IMR-90 (cell line): ENCODE results near the gene TSC22D3. TPM values are rescaled to one million over a fixed set of nuclear protein-coding genes. Genes with fewer than 3 reads are reported as not detected.

Experiments
- ATAC-seq: fragments of 200-7000 bp; cut with Tn5 transposase; 2 replicates; pipeline ENCODE4 v1.9.1; 2020; ENCODE audit warnings: low read depth, mild to moderate bottlenecking, moderate library complexity
- BruUV-seq: library from RNA; stranded (reverse); fragments of 400-500 nt; replicated peaks from 2 replicates; lab custom pipeline; 2021; lab: Mats Ljungman, UMichigan
- CTCF ChIA-PET: fragments of 300-600 bp; formaldehyde crosslinking; extraction: SDS; loops from one replicate; lab custom pipeline; 2021; ENCODE audit warnings: antibody characterized with exemption; lab: Yijun Ruan, JAX
- POLR2A ChIA-PET: fragments of 300-600 bp; sonication (Branson Sonifier 250); formaldehyde crosslinking; loops from one replicate; lab custom pipeline; 2022; ENCODE audit warnings: antibody characterized with exemption; ENCODE audit not compliant: unreplicated experiment; lab: Charles Lee
- DNase-seq: peaks from one replicate; pipeline ENCODE4 v3.0.0; 2013
- H2AFZ ChIP-seq: replicated peaks from 2 replicates; pipeline ENCODE3; 2013; ENCODE audit warnings: low read length, mild to moderate bottlenecking; ENCODE audit not compliant: poor library complexity
- H2AK5ac ChIP-seq: 2 replicates; pipeline ENCODE4 v1.6.1; 2013; ENCODE audit warnings: low read depth, low read length, inconsistent platforms
- H2AK9ac ChIP-seq: replicated peaks from 2 replicates; pipeline ENCODE3; 2013; ENCODE audit warnings: mild to moderate bottlenecking, low read depth, low read length, moderate library complexity; ENCODE audit not compliant: poor library complexity
- H2BK120ac ChIP-seq: 2 replicates; pipeline ENCODE4 v1.6.1; 2013; ENCODE audit warnings: low read depth, low read length, inconsistent platforms
- H2BK15ac ChIP-seq: 3 replicates; pipeline ENCODE4 v1.6.1; 2013; ENCODE audit warnings: low read depth, low read length, inconsistent platforms
- H2BK20ac ChIP-seq: 2 replicates; pipeline ENCODE4 v1.6.1; 2013; ENCODE audit warnings: low read depth, mild to moderate bottlenecking, inconsistent platforms, low read length, moderate library complexity
- H2BK5ac ChIP-seq: 2 replicates; pipeline ENCODE4 v1.6.1; 2013; ENCODE audit warnings: mild to moderate bottlenecking, low read depth, low read length, inconsistent platforms; ENCODE audit not compliant: poor library complexity, severe bottlenecking
- H3K14ac ChIP-seq: replicated peaks from 2 replicates; pipeline ENCODE4 v1.6.1; 2013; ENCODE audit warnings: low read depth, low read length, inconsistent platforms
- H3K18ac ChIP-seq: 2 replicates; pipeline ENCODE4 v1.6.1; 2013; ENCODE audit warnings: low read depth, low read length, control low read depth
- H3K23ac ChIP-seq: 2 replicates; pipeline ENCODE4 v1.6.1; 2013; ENCODE audit warnings: low read depth, low read length, inconsistent platforms
- H3K27ac ChIP-seq: 2 replicates; pipeline ENCODE4 v1.5.1; 2013; ENCODE audit warnings: mild to moderate bottlenecking, control low read depth, low read length; ENCODE audit not compliant: insufficient read depth
- H3K27me3 ChIP-seq: 2 replicates; pipeline ENCODE4 v1.6.1; 2013; ENCODE audit warnings: low read length; ENCODE audit not compliant: control insufficient read depth, insufficient read depth
- H3K36me3 ChIP-seq: 2 replicates; pipeline ENCODE4 v1.6.1; 2013; ENCODE audit warnings: low read length, mixed read lengths; ENCODE audit not compliant: control insufficient read depth, insufficient read depth
- H3K4ac ChIP-seq: 2 replicates; pipeline ENCODE4 v1.6.1; 2013; ENCODE audit warnings: low read depth, low read length, inconsistent platforms
- H3K4me1 ChIP-seq: 2 replicates; pipeline ENCODE4 v1.6.1; 2013; ENCODE audit warnings: low read length, mixed read lengths; ENCODE audit not compliant: control insufficient read depth, insufficient read depth
- H3K4me2 ChIP-seq: 2 replicates; pipeline ENCODE4 v1.6.1; 2013; ENCODE audit warnings: low read depth, mild to moderate bottlenecking, control low read depth, low read length, moderate library complexity
- H3K4me3 ChIP-seq: 2 replicates; pipeline ENCODE4 v1.5.1; 2013; ENCODE audit warnings: low read depth, mild to moderate bottlenecking, control low read depth, low read length, moderate library complexity; ENCODE audit not compliant: insufficient read depth
- H3K56ac ChIP-seq: 2 replicates; pipeline ENCODE4 v1.6.1; 2013; ENCODE audit warnings: low read length, inconsistent platforms; ENCODE audit not compliant: insufficient read depth; ENCODE audit errors: extremely low read depth
- H3K79me1 ChIP-seq, 2 experiments: 2 replicates each; pipeline ENCODE4 v1.6.1; 2013; ENCODE audit warnings: low read length in 2 of 2, inconsistent platforms in 1 of 2, low read depth in 1 of 2
- H3K9ac ChIP-seq: 2 replicates; pipeline ENCODE4 v1.6.1; 2013; ENCODE audit warnings: low read depth, low read length, control low read depth
- H3K9me1 ChIP-seq: 2 replicates; pipeline ENCODE4 v1.6.1; 2013; ENCODE audit warnings: low read length, inconsistent platforms; ENCODE audit not compliant: insufficient read depth
- H3K9me3 ChIP-seq: 2 replicates; pipeline ENCODE4 v1.6.1; 2013; ENCODE audit warnings: low read length; ENCODE audit not compliant: control insufficient read depth, insufficient read depth
- H4K20me1 ChIP-seq: 2 replicates; pipeline ENCODE4 v1.6.1; 2013; ENCODE audit warnings: low read length, inconsistent platforms; ENCODE audit not compliant: insufficient read depth
- H4K5ac ChIP-seq: 2 replicates; pipeline ENCODE4 v1.6.1; 2013; ENCODE audit warnings: mild to moderate bottlenecking, low read depth, low read length, control low read depth
- H4K8ac ChIP-seq, 2 experiments: 2 replicates each; pipeline ENCODE4 v1.6.1; 2013; ENCODE audit warnings: low read depth in 2 of 2, low read length in 2 of 2, control low read depth in 1 of 2, inconsistent platforms in 1 of 2
- H4K91ac ChIP-seq: 2 replicates; pipeline ENCODE4 v1.6.1; 2013; ENCODE audit warnings: low read depth, low read length, inconsistent platforms; ENCODE audit not compliant: insufficient read depth
- BHLHE40 ChIP-seq: fragments of 150-350 bp; IDR thresholded peaks from 2 replicates; pipeline ENCODE4 v1.6.1; 2016; ENCODE audit warnings: mild to moderate bottlenecking, low read depth, low read length
- CEBPB ChIP-seq: IDR thresholded peaks from 2 replicates; pipeline ENCODE4 v1.6.1; 2012; ENCODE audit warnings: low read depth, low read length, improper control_type of control experiment
- CHD1 ChIP-seq: IDR thresholded peaks from 2 replicates; pipeline ENCODE4 v1.6.1; 2012; ENCODE audit warnings: low read depth, low read length, improper control_type of control experiment
- CTCF ChIP-seq: conservative IDR thresholded peaks from 2 replicates; pipeline ENCODE4 v1.5.1; 2012; ENCODE audit warnings: mild to moderate bottlenecking, low read depth, low read length, improper control_type of control experiment
- FOS ChIP-seq: fragments of 150-350 bp; IDR thresholded peaks from 2 replicates; pipeline ENCODE4 v1.6.1; 2016; ENCODE audit warnings: low read depth, low read length
- MAFK ChIP-seq: IDR thresholded peaks from 2 replicates; pipeline ENCODE4 v1.6.1; 2012; ENCODE audit warnings: low read depth, low read length, improper control_type of control experiment
- MAZ ChIP-seq: IDR thresholded peaks from 2 replicates; pipeline ENCODE4 v1.6.1; 2012; ENCODE audit warnings: low read depth, mild to moderate bottlenecking, low read length, improper control_type of control experiment, moderate library complexity, borderline replicate concordance
- MXI1 ChIP-seq: IDR thresholded peaks from 2 replicates; pipeline ENCODE4 v1.6.1; 2012; ENCODE audit warnings: low read depth, mild to moderate bottlenecking, low read length, moderate library complexity, borderline replicate concordance
- NFE2L2 ChIP-seq: fragments of 150-350 bp; IDR thresholded peaks from 2 replicates; pipeline ENCODE4 v1.6.1; 2016; ENCODE audit warnings: low read depth, mild to moderate bottlenecking, low read length
- POLR2A ChIP-seq: IDR thresholded peaks from 2 replicates; pipeline ENCODE4 v1.6.1; 2012; ENCODE audit warnings: mild to moderate bottlenecking, low read depth, low read length
- RAD21 ChIP-seq: IDR thresholded peaks from 2 replicates; pipeline ENCODE4 v1.6.1; 2012; ENCODE audit warnings: low read length, improper control_type of control experiment
- RCOR1 ChIP-seq: IDR thresholded peaks from 2 replicates; pipeline ENCODE4 v1.6.1; 2012; ENCODE audit warnings: mild to moderate bottlenecking, low read length, improper control_type of control experiment; ENCODE audit not compliant: insufficient replicate concordance
- RFX5 ChIP-seq: IDR thresholded peaks from 2 replicates; pipeline ENCODE4 v1.8.0; 2012; ENCODE audit warnings: low read depth, mild to moderate bottlenecking, low read length, moderate library complexity
- SMC3 ChIP-seq: fragments of 150-350 bp; IDR thresholded peaks from 2 replicates; pipeline ENCODE4 v1.6.1; 2016; ENCODE audit warnings: low read depth, mild to moderate bottlenecking, antibody characterized with exemption, low read length, moderate library complexity
- USF2 ChIP-seq: fragments of 150-350 bp; IDR thresholded peaks from 2 replicates; pipeline ENCODE4 v1.6.1; 2017; ENCODE audit warnings: mild to moderate bottlenecking, antibody characterized with exemption, low read length, low read depth
- WGBS, 2 experiments: methylation state at CpG; one replicate each; pipeline versions ENCODE4 v1.1.5 to v1.1.7; 2013; ENCODE audit warnings: missing lambda C conversion rate in 2 of 2; ENCODE audit not compliant: insufficient read length in 1 of 2; ENCODE audit errors: extremely low coverage in 2 of 2; 5-methylcytosine and 5-hydroxymethylcytosine counted together
- dilution Hi-C: fragments of 300-500 bp; cut with HindIII; formaldehyde crosslinking; loops from one replicate; pipeline ENCODE4 v1.14.3; 2018; ENCODE audit warnings: low sequenced_read_pairs; ENCODE audit not compliant: unreplicated experiment
- in situ Hi-C: fragments of 300-500 bp; cut with MboI; formaldehyde crosslinking; loops from 3 replicates; pipeline ENCODE4 v1.14.3; 2019; ENCODE audit warnings: low sequenced_read_pairs, inconsistent platforms, mixed read lengths
- intact Hi-C: fragments of 100-400 bp; cut with micrococcal nuclease; formaldehyde crosslinking; loops from 2 replicates; pipeline ENCODE4 v1.10.0; 2022
- polyA plus RNA-seq, 3 experiments: library from polyadenylated mRNA; depleted of rRNA; stranded (reverse); fragments of >200 nt; gene quantifications; 2 replicates each; pipeline ENCODE4 v1.2.3, GENCODE V29; 2012; ENCODE audit warnings: low replicate concordance in 1 of 3
- total RNA-seq: library from RNA; depleted of rRNA; stranded (reverse); fragments of >200 nt; gene quantifications from 2 replicates; pipeline ENCODE4 v1.2.3, GENCODE V29; 2012
- TF ChIP-seq, protein P1 (sequence below): fragments of 150-350 bp; IDR thresholded peaks from 2 replicates; pipeline ENCODE4 v1.6.1; 2016; ENCODE audit warnings: low read depth, mild to moderate bottlenecking, low read length, moderate library complexity, borderline replicate concordance

The TSC22D3 gene
- total and polyA plus RNA-seq, 2 of the 4 experiments (the other 2 are of a cell fraction), result 9.9 to 14.0 TPM

DNA sequence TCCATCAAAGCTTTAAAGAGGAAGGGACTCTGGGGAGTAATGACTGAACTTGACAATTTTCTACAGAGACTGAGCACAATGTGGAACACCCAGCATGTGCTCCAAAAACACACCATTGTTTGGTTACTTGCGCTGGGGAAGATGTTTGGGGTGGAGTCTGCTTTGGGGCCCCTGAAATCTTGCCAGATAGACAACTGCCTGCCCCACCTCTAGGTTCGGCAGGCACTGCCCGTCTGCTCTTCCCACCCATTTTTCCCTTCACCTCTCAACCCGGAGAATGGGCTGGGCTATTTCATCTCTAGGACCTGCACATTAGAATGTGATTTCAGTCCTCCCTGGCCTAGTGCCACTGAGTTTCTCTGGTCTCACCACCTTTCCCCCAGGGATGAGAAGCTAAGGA, 41.9 kb downstream of the TSC22D3 start:
- intact Hi-C loops (no loop called here), in situ Hi-C loops (no loop called here), dilution Hi-C loops (no loop called here)
- H2AK5ac ChIP-seq, result no peak overlapping the region
- H3K4me3 ChIP-seq, result no peak overlapping the region
- no peak overlapping the region for H3K9ac ChIP-seq
- no peak overlapping the region for H3K23ac ChIP-seq
- no peaks in the 10 kb centered on the region; the same call in 1 of the 2 replicates for H4K20me1 ChIP-seq
- WGBS, 2 experiments, result 80% methylated on average over 1 of the region's 4 CpGs; no CpG with 5 or more reads in 1 of the 2 experiments
- ATAC-seq, result no peak
- H4K5ac ChIP-seq, result no peak overlapping the region
- no peaks in the 10 kb centered on the region for H3K9me1 ChIP-seq
- no peak overlapping the region for H2AFZ ChIP-seq
- H2BK20ac ChIP-seq, result no peak overlapping the region
- H2BK15ac ChIP-seq, result no peak overlapping the region
- no peak overlapping the region for H2BK120ac ChIP-seq
- no peak overlapping the region for H4K91ac ChIP-seq
- no peak for DNase-seq
- H3K56ac ChIP-seq, result no peak overlapping the region
- no peak overlapping the region for H3K4ac ChIP-seq
- no peaks in the 10 kb centered on the region for H3K79me1 ChIP-seq
- H3K4me1 ChIP-seq, result peaks cover 7% of the 10 kb centered on the region
- ChIA-PET POLR2A (no interaction called here), CTCF (no interaction called here)
- H2AK9ac ChIP-seq, result no peak overlapping the region
- no peak overlapping the region for H3K4me2 ChIP-seq
- no TSS peak for BruUV-seq
- no peaks in the 10 kb centered on the region for H3K36me3 ChIP-seq
- no peak overlapping the region for H4K8ac ChIP-seq
- no peak overlapping the region for H3K18ac ChIP-seq
- no peaks in the 10 kb centered on the region for H3K9me3 ChIP-seq
- H3K27me3 ChIP-seq, result peaks cover 17% of the 10 kb centered on the region
- H3K27ac ChIP-seq, result no peak overlapping the region
- no peak for TF ChIP-seq BHLHE40
- TF ChIP-seq CTCF, result no peak
- no peak for TF ChIP-seq MXI1
- TF ChIP-seq RAD21, result no peak
- no peak for TF ChIP-seq POLR2A
- TF ChIP-seq MAZ, result no peak
- TF ChIP-seq MAFK, result no peak
- TF ChIP-seq RCOR1, result no peak
- TF ChIP-seq CHD1, result no peak
- no peak for TF ChIP-seq RFX5
- TF ChIP-seq NFE2L2, result no peak
- TF ChIP-seq FOS, result no peak
- TF ChIP-seq, protein P1, sequence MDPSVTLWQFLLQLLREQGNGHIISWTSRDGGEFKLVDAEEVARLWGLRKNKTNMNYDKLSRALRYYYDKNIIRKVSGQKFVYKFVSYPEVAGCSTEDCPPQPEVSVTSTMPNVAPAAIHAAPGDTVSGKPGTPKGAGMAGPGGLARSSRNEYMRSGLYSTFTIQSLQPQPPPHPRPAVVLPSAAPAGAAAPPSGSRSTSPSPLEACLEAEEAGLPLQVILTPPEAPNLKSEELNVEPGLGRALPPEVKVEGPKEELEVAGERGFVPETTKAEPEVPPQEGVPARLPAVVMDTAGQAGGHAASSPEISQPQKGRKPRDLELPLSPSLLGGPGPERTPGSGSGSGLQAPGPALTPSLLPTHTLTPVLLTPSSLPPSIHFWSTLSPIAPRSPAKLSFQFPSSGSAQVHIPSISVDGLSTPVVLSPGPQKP, result no peak
- TF ChIP-seq CEBPB, result no peak
- no peak for TF ChIP-seq SMC3
- TF ChIP-seq USF2, result no peak
- H3K14ac ChIP-seq, result no peak overlapping the region
- H2BK5ac ChIP-seq, result no peak overlapping the region
